Transverse colon (tissue), 4 donors: Measurements from ENCODE around the gene ZNF689. TPM values are rescaled to one million over a fixed set of nuclear protein-coding genes. Genes with fewer than 3 reads are reported as not detected.

Experiments used
- DNase-seq: peaks from one replicate; pipeline ENCODE4 v3.0.0-alpha.2; 2019
- H3K27ac ChIP-seq, 4 donors: fragments of 200-600 bp; sonication (generic); 2 replicates each; pipeline ENCODE4 v1.5.1; 2016 to 2018; ENCODE audit warnings: inconsistent platforms in 4 of 4
- H3K27me3 ChIP-seq: fragments of 200-600 bp; sonication (generic); 2 replicates; pipeline ENCODE4 v1.5.1; 2017; ENCODE audit warnings: inconsistent platforms
- H3K36me3 ChIP-seq, 4 donors: fragments of 200-600 bp; sonication (generic); 2 replicates each; pipeline ENCODE4 v1.5.1; 2017 to 2019; ENCODE audit warnings: inconsistent platforms in 4 of 4
- H3K4me1 ChIP-seq, 4 donors: fragments of 200-600 bp; sonication (generic); 2 replicates each; pipeline ENCODE4 v1.5.1; 2017 to 2020; ENCODE audit warnings: inconsistent platforms in 4 of 4
- H3K4me3 ChIP-seq, 4 donors: fragments of 200-600 bp; sonication (generic); 1 replicate in 1 of 4; 2 replicates in 3 of 4; pipeline versions ENCODE4 v1.5.1 to v1.6.1; 2017 to 2019; ENCODE audit warnings: inconsistent platforms in 4 of 4
- H3K9me3 ChIP-seq, 2 donors: fragments of 200-600 bp; sonication (generic); 2 replicates each; pipeline ENCODE4 v1.5.1; 2017 to 2019; ENCODE audit warnings: inconsistent platforms in 2 of 2
- CTCF ChIP-seq, 5 experiments: fragments of 200-600 bp in 3 of 5; fragments of 450-650 bp in 2 of 5; sonication (generic) in 3 of 5; IDR thresholded peaks; 1 replicate in 2 of 5; 2 replicates in 3 of 5; pipeline ENCODE4 v1.5.1; 2016 to 2017; ENCODE audit warnings: antibody characterized with exemption in 5 of 5, inconsistent platforms in 3 of 5, mild to moderate bottlenecking in 2 of 5, moderate library complexity in 1 of 5
- EP300 ChIP-seq: sonication (generic); formaldehyde crosslinking; IDR thresholded peaks from one replicate; pipeline ENCODE4 v1.6.1; 2017; ENCODE audit warnings: antibody characterized with exemption, low read depth
- POLR2A ChIP-seq: fragments of 450-650 bp; IDR thresholded peaks from one replicate; pipeline ENCODE4 v1.6.1; 2016; ENCODE audit warnings: antibody characterized with exemption, mild to moderate bottlenecking, moderate library complexity
- POLR2AphosphoS5 ChIP-seq, 3 donors: sonication (generic); formaldehyde crosslinking; IDR thresholded peaks; one replicate each; pipeline ENCODE4 v1.6.1; 2016; ENCODE audit warnings: antibody characterized with exemption in 3 of 3
- WGBS, 2 donors: methylation state at CpG; one replicate each; pipeline ENCODE4 v1.1.5; 2018; ENCODE audit warnings: low coverage in 1 of 2; 5-methylcytosine and 5-hydroxymethylcytosine counted together
- in situ Hi-C, 4 donors: fragments of 200-750 bp; cut with MboI; loops; one replicate each; pipeline versions ENCODE4 v1.15.0 to v1.15.1; 2017; ENCODE audit warnings: low sequenced_read_pairs in 3 of 4, low pct_ligation_motif_present in 1 of 4, low pct_unique_long_range_greater_than_20kb in 1 of 4
- intact Hi-C: fragments of 100-400 bp; cut with DNase I; formaldehyde crosslinking; loops from one replicate; pipeline ENCODE4 v1.15.1; 2023; ENCODE audit warnings: low total_unique reads
- total RNA-seq, 4 donors: library from RNA; depleted of rRNA; stranded (reverse); fragments of >200 nt; gene quantifications; one replicate each; pipeline ENCODE4 v1.1.0, GENCODE V29; 2016

Gene ZNF689
- total RNA-seq, 4 donors from 2014 or later, result 3.4 to 77.1 (median 8.1) TPM

DNA sequence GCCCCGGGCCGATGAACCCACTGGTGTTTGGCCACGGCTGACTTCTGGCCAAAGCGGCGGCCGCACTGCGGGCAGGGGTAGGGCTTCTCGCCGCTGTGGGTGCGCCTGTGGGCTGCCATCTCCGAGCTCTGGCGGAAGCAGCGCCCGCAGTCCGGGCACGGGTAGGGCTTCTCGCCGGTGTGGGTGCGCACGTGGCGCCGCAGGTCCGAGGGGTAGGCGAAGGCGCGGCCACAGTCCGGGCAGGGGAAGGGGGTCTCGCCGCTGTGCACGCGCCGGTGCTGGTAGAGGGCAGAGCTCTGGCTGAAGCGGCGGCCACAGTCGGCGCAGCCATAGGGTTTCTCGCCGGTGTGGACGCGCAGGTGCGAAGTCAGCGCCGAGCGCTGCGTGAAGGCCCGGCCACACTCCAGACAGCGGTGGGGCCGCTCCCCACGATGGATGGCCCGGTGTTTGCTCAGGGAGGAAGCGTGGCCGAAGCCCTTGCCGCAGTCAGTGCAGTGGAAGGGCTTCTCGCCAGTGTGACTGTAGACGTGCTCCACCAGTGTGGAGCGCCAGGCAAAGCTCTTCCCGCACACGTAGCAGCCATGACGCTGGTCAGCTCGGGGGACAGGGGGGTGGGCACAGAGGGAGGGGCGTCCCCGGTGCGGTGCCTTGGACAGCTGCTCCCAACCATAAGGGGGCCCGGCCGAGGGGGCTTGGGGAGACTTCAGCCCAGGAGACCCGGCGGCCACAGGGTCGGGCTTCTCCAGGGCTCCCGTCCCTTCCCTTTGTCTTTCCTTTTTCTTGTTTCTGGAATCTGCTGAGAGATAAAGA lies 54.7 kb downstream of the ZNF689 start:
- TF ChIP-seq EP300 (no peak), CTCF (IDR thresholded peaks at IDR 0.05) (no peak), POLR2A (no peak), POLR2AphosphoS5 (IDR thresholded peaks at IDR 0.05) (no peak)
- 87% methylated on average over 32 of the region's 69 CpGs; no CpG with 5 or more reads in 1 of the 2 donors for WGBS, 2 donors

GRCh38 chr16:30554557-30555314 lies 55.5 kb downstream of the ZNF689 start:
- no peaks in the 10 kb centered on the region for H3K9me3 ChIP-seq
- intact Hi-C loops (no loop called here), in situ Hi-C loops (loop anchor here in 1 of 4 donors (25.0 kb wide), 1 partner anchor 117 kb away; the partner anchor contains the start of genes DCTPP1 and SEPHS2)
- H3K27ac ChIP-seq, result no peak overlapping the region
- H3K36me3 ChIP-seq, result peaks cover 0 to 13% (median 3%) of the 10 kb centered on the region in 4 donors
- TF ChIP-seq EP300, result no peak
- no peak for TF ChIP-seq CTCF (IDR thresholded peaks at IDR 0.05)
- no peak for TF ChIP-seq POLR2A
- TF ChIP-seq POLR2AphosphoS5 (IDR thresholded peaks at IDR 0.05), result no peak
- H3K4me3 ChIP-seq, result no peak overlapping the region
- DNase-seq, result no peak
- WGBS, 2 donors, result 94% methylated on average over 9 of the region's 18 CpGs; no CpG with 5 or more reads in 1 of the 2 donors
- H3K27me3 ChIP-seq, result no peaks in the 10 kb centered on the region
- peaks cover 21 to 39% (median 28%) of the 10 kb centered on the region in 4 donors for H3K4me1 ChIP-seq

More for the DNA sequence above, 54.7 kb downstream of the ZNF689 start:
- Histone ChIP-seq H3K27me3 (no peaks in the 10 kb centered on the region), H3K36me3 (peaks cover 0 to 13% (median 3%) of the 10 kb centered on the region in 4 donors), H3K4me3 (peak overlapping the region in 1 of 4 donors; percentile 68), H3K9me3 (no peaks in the 10 kb centered on the region), H3K27ac (peak overlapping the region in 3 of 4 donors; percentile 91 to 96 (median 96)), H3K4me1 (peaks cover 24 to 40% (median 32%) of the 10 kb centered on the region in 4 donors)
- intact Hi-C loops, result no loop called here
- in situ Hi-C loops, result loop anchor here in 1 of 4 donors (25.0 kb wide), 1 partner anchor 118 kb away; the partner anchor contains the start of genes DCTPP1 and SEPHS2
- DNase-seq, result no peak

DNA sequence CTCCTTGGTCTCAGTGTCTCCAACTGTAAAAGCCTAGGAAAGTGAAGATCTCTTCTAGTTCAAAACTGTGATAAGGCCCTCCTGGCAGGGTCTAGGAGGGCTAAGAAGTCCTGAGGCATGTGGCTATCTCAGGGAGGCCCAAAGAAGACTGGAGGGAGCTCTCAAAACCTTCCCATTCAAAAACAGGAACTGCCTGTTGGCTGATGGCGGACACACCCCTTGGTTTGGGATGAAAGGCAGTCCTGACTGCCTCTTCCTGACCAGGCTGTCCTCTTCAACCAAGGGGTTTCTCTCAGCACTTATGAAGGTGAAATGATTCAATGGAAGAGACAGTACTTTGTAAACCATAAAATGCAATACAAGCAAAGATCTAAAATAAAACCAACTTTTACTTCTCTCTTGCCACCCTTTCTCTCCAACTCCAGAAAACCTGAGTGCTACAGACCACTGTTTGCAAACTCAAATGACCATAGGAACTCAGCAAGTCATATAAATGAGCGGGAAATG lies 56.7 kb downstream of the ZNF689 start:
- no peaks in the 10 kb centered on the region for H3K9me3 ChIP-seq
- peaks cover 0 to 13% (median 3%) of the 10 kb centered on the region in 4 donors for H3K36me3 ChIP-seq
- no peak overlapping the region for H3K4me3 ChIP-seq
- WGBS, 2 donors, result 75 to 83% methylated on average over 1 to 2 of the region's 2 CpGs
- H3K27me3 ChIP-seq, result no peaks in the 10 kb centered on the region
- H3K4me1 ChIP-seq, result peaks cover 15 to 37% (median 30%) of the 10 kb centered on the region in 4 donors
- in situ Hi-C loops (loop anchor here in 1 of 4 donors (25.0 kb wide), 1 partner anchor 116 kb away; the partner anchor contains the start of genes DCTPP1 and SEPHS2), intact Hi-C loops (no loop called here)
- H3K27ac ChIP-seq, result no peak overlapping the region
- DNase-seq, result no peak
- TF ChIP-seq CTCF (IDR thresholded peaks at IDR 0.05), result no peak
- no peak for TF ChIP-seq POLR2AphosphoS5 (IDR thresholded peaks at IDR 0.05)
- no peak for TF ChIP-seq EP300
- TF ChIP-seq POLR2A, result no peak

DNA sequence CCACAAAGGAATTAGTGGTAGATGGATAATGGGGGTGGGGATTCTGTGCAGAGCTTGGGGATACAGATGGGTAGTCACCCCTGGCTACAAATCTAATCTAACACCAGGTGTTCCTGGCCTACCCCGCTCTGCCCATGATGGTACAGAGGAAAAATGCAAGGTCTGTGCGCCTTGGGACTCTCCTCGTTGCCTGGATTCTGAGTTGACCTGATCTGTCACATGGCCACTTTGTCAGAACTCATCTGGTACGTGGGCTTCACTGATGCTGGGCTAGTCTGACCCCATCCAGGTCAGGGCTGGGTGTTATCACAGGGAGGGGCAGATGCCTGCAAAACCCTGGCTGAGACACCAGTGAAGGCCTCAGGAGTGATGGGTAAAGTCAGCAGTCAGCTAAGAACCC lies 57.2 kb downstream of the ZNF689 start:
- 60 to 94% methylated on average over 1 to 4 of the region's 4 CpGs for WGBS, 2 donors
- no peak for TF ChIP-seq POLR2AphosphoS5 (IDR thresholded peaks at IDR 0.05)
- no peak for TF ChIP-seq POLR2A
- TF ChIP-seq CTCF (IDR thresholded peaks at IDR 0.05), result no peak
- TF ChIP-seq EP300, result no peak
- DNase-seq, result no peak
- no peak overlapping the region for H3K4me3 ChIP-seq
- H3K36me3 ChIP-seq, result peaks cover 0 to 13% (median 3%) of the 10 kb centered on the region in 4 donors
- no peaks in the 10 kb centered on the region for H3K27me3 ChIP-seq
- peaks cover 15 to 40% (median 31%) of the 10 kb centered on the region in 4 donors for H3K4me1 ChIP-seq
- in situ Hi-C loops (loop anchor here in 1 of 4 donors (25.0 kb wide), 1 partner anchor 116 kb away; the partner anchor contains the start of genes DCTPP1 and SEPHS2), intact Hi-C loops (no loop called here)
- no peak overlapping the region for H3K27ac ChIP-seq
- H3K9me3 ChIP-seq, result no peaks in the 10 kb centered on the region
